Mesodermal cell (in vitro differentiated cells): ENCODE results near the gene MCEMP1.

Experiments used
- H3K27ac ChIP-seq: 2 replicates; pipeline ENCODE4 v1.7.0; 2013; ENCODE audit warnings: mild to moderate bottlenecking, low read depth, low read length, moderate library complexity; ENCODE audit not compliant: severe bottlenecking
- H3K36me3 ChIP-seq: 2 replicates; pipeline ENCODE4 v1.7.1; 2013; ENCODE audit warnings: mild to moderate bottlenecking, low read length, moderate library complexity; ENCODE audit not compliant: control insufficient read depth, insufficient read depth
- H3K4me1 ChIP-seq: one replicate; pipeline ENCODE4 v1.7.1; 2013; ENCODE audit warnings: mild to moderate bottlenecking, low read length; ENCODE audit not compliant: insufficient read depth, control insufficient read depth, poor library complexity, severe bottlenecking
- H3K4me3 ChIP-seq: 2 replicates; pipeline ENCODE4 v1.7.0; 2013; ENCODE audit warnings: low read length, control low read depth, mild to moderate bottlenecking; ENCODE audit not compliant: insufficient read depth, poor library complexity, severe bottlenecking; ENCODE audit errors: extremely low read depth
- H3K9me3 ChIP-seq: 2 replicates; pipeline ENCODE4 v1.7.1; 2013; ENCODE audit warnings: mild to moderate bottlenecking, low read length, moderate library complexity; ENCODE audit not compliant: control insufficient read depth
- WGBS, 2 experiments: methylation state at CpG; one replicate each; pipeline ENCODE4 v1.1.5; 2013; ENCODE audit warnings: missing lambda C conversion rate in 2 of 2; ENCODE audit not compliant: insufficient coverage in 2 of 2; 5-methylcytosine and 5-hydroxymethylcytosine counted together

The MCEMP1 gene

DNA sequence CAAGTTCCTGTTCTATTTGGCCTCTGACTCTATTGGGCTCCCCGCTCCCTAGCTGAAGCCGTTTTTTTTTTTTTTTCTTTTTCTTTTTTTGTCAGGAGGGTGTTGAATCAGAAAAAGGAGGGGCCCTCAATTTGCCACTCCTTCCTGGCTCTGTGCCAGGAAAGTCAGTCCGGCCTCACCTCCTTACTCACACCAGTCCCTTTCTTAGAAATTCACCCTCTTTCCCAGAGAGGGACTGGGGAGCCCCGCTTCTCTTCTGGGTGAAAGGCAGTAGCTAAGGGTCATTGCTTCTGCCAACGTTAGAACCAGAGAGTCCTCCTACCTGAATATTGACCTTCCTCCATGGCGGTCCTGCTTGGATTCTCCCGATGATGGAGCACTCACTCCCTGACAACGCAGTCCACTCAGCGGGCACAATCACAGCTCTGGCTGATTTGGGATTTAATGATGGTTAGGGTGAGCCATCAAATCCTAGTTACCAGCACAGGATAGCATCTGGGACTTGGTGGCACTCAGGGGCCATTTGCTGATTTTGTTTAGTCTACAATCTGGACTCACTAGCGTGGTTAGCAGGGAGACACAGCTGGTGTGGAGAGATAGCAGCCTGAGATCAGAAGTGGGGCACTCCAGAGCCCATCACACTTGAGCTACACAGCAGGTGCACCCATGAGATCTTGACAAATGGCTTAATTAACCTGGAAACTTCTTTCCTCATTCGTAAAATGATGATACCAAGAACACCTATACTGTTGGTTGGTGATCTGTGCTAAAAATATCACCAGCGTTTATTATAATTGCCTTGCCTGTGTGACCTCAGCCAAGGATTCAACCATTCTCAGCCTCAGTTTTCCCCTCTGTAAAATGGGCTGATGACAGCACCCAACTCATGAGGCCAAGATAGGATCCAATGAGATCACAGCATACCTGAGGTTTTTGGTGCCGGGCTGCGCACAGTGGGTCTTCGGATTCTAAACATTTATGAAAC is 22.8 kb downstream of the MCEMP1 start:
- Histone ChIP-seq H3K9me3 (no peaks in the 10 kb centered on the region), H3K4me3 (no peak overlapping the region), H3K36me3 (no peaks in the 10 kb centered on the region), H3K4me1 (no peaks in the 10 kb centered on the region), H3K27ac (no peak overlapping the region)
- WGBS, 2 experiments: 77 to 78% methylated on average over 8 to 10 of the region's 15 CpGs

DNA sequence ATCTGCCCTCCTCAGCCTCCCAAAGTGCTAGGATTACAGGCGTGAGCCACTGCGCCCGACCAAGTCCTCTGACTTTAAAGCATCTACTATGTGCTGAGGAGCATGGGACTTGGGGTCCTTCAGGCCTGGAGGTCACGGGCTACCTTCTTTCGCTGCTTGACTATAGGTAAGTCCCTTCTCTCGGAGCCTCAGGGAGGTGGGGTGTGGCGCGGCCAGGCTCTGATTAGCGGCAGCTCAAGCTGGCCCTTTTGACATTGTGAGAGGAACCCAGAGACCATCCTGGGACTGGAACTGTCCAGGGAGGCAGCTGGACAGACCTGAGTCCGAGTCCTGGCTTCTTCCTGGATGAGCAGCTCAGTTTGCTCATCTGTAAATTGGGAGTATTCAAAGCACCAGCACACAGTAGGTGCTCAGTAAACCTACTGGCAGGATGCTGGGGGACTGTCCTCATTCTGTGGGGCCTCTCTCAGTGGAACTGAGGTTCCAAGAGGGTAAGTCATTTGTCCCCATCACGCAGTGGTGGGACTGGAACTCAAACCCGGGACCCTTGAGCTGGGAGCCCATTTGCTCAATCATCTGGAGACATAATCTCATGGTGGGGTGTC is 24.3 kb downstream of the MCEMP1 start:
- Histone ChIP-seq H3K4me3 (no peak overlapping the region), H3K27ac (no peak overlapping the region), H3K36me3 (no peaks in the 10 kb centered on the region), H3K9me3 (no peaks in the 10 kb centered on the region), H3K4me1 (no peaks in the 10 kb centered on the region)
- WGBS, 2 experiments: 84 to 85% methylated on average over 11 to 12 of the region's 12 CpGs

DNA sequence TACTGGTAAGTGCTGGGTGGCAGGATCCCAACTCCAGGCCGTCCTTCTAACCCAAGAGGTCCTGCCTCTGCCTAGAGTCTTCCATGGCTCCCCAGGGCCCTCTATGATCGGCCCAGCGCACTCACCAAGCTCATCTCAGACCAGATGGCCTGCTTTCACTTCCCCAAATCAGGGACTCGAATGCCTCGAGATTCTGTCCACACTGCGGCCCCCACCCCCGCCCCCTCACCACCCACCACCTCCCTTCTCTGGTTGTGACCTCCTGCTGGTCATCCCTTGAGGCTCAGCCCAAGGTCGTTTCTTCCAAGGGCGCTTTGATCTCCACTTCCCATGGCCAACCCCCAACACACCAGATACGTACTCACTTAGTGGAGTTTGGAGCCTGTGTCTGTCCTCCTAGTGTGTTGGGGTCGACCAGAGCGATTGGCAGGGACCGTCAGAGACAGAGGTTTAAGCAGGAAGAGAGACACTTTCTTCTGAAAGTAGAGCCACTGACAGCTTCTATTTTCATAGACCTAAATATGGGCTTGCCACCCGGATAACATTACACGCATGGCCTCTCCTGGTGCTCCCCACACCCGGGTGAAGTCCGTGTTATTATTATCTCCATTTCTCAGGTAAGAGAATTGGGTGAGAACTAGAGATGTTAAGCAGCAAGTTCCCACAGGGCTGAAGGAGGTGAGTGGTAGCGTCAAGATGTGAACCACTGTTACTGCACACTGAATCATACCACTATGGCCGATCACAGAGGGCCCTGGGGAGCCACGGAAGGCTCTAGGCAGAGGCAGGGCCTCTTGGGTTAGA is 25.0 kb downstream of the MCEMP1 start, which contains the start of gene FCER2:
TSS of gene FCER2 (minus strand) at position 478 of the 804 bp plus-strand sequence. CDS start 2,371 bp downstream, outside the sequence.
- Histone ChIP-seq H3K4me3 (no peak within 1 kb of the TSS), H3K27ac (no peak within 1 kb of the TSS), H3K9me3 (no peaks in the 10 kb centered on the region), H3K4me1 (no peaks in the 10 kb centered on the region), H3K36me3 (no peaks in the 10 kb centered on the region)
- WGBS, 2 experiments: 64 to 68% methylated on average over 10 to 12 of the region's 20 CpGs

DNA sequence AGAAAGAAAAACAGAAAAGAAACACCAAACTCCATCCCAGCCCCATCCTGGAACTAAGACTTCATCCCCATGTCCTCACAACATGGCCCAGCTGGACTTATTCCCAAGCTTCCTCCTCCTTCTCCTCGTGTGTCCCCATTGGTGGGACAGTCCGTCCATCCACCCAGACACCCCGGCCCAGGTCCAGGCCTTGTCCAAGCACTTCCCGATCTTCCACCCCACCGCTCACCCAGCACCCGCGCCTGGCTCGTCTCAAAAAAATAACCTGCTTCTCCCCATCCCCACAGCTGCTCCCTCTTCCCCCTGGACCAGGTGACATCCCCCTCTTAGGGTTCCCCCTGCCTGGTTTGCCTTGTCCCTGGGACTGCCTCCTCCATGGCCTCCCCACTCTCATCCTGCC is 26.4 kb downstream of the MCEMP1 start:
- no peaks in the 10 kb centered on the region for H3K9me3 ChIP-seq
- H3K4me1 ChIP-seq: no peaks in the 10 kb centered on the region
- 66 to 82% methylated on average over 5 to 8 of the region's 8 CpGs for WGBS, 2 experiments
- H3K4me3 ChIP-seq: no peak overlapping the region
- H3K36me3 ChIP-seq: no peaks in the 10 kb centered on the region
- H3K27ac ChIP-seq: no peak overlapping the region

DNA sequence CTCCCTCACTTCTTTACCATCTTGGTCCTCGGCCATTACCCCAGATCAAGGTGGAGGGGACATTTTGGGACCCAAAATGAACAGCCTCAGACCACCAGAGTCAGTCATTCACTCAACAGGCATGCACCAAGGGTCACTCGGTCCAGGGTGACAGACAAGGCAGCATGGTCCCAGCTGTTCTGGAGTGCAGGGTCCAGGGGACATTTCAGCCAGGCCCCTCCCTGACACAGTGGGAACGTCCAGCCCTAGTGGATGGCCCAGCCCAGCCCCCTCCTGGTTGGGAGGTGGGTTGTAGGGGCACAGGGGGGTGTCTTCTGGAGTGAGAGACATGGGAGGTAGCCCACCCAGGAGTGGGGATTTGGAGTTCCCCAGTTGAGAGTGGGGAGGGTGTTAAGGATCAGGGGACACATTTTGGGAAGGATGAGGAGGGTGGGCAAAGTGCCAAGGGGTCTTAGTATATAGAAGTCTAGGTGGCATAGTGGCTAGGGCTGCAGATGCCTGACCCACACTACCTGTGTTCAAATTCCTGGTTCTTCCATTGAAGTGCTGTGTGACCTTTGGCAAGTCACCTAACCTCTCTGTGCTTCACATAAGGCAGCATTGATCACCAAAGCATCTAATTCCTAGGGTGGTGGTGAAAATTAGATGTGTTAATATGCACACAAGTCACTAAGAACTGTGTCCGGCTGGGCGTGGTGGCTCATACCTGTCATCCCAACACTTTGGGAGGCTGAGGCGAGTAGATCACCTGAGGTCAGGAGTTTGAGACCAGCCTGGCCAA is 27.6 kb downstream of the MCEMP1 start:
- no peak overlapping the region for H3K4me3 ChIP-seq
- no peak overlapping the region for H3K27ac ChIP-seq
- H3K36me3 ChIP-seq: no peaks in the 10 kb centered on the region
- 80 to 84% methylated on average over 6 of the region's 6 CpGs for WGBS, 2 experiments
- H3K9me3 ChIP-seq: no peaks in the 10 kb centered on the region
- H3K4me1 ChIP-seq: no peaks in the 10 kb centered on the region

DNA sequence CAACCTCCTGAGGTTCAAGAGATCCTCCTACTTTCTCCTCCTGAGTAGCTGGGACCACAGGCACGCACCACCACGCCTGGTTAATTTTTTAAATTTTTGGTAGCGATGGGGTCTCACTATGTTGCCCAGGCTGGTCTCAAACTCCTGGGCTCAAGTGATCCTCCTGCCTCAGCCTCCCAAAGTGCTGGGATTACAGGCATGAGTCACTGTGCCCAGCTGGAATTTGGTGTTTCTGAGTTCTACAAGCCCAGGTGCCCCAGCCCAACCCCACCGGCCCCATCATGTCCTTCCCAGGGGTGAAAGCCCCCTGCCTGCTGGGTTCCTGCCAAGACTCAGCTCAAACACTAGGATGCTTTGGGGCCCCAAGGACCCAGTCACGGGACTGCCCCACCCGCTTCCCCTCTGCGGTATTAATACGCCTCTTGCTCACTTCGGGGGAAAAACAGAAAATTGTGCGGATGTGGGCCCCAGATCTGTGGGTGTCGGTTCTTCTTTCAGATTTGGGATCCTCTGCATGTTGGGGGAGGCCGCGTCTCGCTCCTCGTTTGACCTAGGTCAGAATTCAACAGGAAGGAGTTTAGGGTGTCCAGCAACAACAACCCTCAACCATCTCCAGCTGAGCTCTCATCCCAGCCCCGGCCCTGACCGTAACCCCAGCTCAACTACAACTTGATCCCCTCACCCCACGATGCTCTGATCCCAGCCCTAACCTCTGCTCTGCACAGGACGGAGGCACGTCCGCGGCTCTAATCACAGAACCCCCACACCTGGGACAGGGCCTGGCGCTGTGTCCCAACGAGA is 28.7 kb downstream of the MCEMP1 start:
- H3K9me3 ChIP-seq: no peaks in the 10 kb centered on the region
- no peak overlapping the region for H3K4me3 ChIP-seq
- WGBS, 2 experiments: 82 to 83% methylated on average over 11 to 16 of the region's 24 CpGs
- H3K36me3 ChIP-seq: no peaks in the 10 kb centered on the region
- H3K4me1 ChIP-seq: no peaks in the 10 kb centered on the region
- no peak overlapping the region for H3K27ac ChIP-seq

DNA sequence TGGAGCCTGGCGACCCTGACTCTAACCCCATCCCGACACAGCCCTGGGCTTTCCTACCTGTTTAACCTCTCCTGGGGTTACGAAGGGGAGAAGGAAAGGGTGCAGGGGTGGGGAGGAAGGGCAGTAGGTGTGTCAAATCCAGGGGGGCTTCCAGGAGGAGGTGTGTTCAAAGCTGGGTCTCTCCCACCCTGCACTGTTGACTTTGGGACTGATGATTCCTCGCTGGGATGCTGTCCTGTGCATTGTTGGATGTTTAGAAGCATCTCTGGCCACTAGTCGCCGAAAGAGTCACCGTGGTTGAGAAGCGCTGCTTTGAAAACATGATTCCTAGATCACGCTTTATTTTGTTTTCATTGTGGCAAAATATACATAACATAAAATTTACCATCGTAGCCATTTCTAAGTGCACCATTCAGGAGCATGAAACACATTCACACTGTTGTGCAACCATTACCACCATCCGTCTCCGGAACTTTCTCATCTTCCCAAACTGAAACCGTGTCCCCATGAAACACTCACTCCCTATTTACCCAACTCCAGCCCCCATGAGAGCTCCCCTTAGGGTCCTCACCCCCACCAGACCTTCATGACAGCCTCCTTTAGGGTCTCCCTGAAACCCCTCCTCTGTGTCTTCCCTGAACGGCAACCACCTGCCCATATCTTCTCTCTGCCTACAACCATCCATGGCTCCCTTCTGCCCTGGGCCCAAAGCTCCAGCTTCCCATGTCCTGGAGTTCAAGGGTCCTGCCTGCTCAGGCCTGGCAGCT is 29.5 kb downstream of the MCEMP1 start:
- Histone ChIP-seq H3K9me3 (no peaks in the 10 kb centered on the region), H3K36me3 (no peaks in the 10 kb centered on the region), H3K27ac (no peak overlapping the region), H3K4me1 (no peaks in the 10 kb centered on the region), H3K4me3 (no peak overlapping the region)
- 85 to 90% methylated on average over 10 to 11 of the region's 14 CpGs for WGBS, 2 experiments

DNA sequence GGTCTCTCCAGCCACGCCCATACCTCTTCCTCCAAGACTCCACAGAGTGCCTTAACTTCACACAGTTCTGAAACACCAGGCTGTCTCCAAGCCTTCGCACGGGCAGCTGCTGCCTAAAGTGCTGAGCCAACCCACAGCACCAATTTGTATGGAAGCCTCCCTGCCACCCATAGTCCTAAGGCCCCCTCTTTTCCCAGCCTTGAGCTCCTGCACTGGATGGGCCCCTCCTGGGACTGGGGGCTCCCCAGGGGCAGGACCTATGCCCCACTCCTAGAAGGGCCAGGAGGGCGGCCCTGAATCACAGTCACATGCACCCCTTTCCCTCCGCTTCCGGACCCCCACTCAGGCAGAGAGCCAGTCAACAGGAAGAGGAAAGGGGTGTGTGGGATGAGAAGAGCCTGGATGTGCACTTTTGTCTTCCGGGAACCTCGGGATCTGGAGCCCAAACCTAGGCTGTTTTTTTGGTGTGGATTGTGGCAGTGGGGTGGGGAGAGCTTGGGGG is 30.1 kb downstream of the MCEMP1 start:
- H3K9me3 ChIP-seq: no peaks in the 10 kb centered on the region
- no peaks in the 10 kb centered on the region for H3K4me1 ChIP-seq
- H3K27ac ChIP-seq: no peak overlapping the region
- H3K4me3 ChIP-seq: no peak overlapping the region
- 55 to 72% methylated on average over 3 to 4 of the region's 8 CpGs for WGBS, 2 experiments
- H3K36me3 ChIP-seq: no peaks in the 10 kb centered on the region

DNA sequence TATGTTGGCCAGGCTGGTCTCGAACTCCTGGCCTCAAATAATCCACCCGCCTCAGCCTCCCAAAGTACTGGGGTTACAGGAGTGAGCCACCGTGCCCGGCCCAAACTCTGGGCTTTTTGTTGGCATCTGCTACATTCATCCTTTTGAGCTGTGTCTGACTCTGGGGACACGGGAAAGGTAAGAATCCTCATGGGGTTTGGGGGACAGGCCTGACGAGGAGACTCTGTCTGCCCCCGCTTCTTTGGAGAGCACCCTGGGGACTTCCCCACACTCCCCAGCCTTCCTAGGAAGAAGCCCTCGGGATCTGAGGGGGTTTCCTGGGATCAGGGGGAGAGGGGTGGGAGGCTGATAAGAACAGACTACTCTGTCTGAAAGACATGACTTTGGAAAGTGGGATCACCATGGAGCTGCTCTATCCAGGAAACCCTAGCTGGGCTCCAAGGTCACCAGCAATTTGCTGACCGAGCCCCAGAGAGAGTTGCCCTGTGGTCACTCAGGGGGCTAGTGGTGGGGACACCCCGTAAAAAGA is 33.1 kb downstream of the MCEMP1 start:
- Histone ChIP-seq H3K27ac (no peak overlapping the region), H3K36me3 (no peaks in the 10 kb centered on the region), H3K4me1 (no peaks in the 10 kb centered on the region), H3K4me3 (no peak overlapping the region), H3K9me3 (no peaks in the 10 kb centered on the region)
- WGBS, 2 experiments: 81 to 90% methylated on average over 6 to 8 of the region's 10 CpGs
